ENCODE results near the gene PIGU.
A peak's percentile ranks its signal among the peaks of the same experiment; 100 is the strongest.

The PIGU gene

DNA sequence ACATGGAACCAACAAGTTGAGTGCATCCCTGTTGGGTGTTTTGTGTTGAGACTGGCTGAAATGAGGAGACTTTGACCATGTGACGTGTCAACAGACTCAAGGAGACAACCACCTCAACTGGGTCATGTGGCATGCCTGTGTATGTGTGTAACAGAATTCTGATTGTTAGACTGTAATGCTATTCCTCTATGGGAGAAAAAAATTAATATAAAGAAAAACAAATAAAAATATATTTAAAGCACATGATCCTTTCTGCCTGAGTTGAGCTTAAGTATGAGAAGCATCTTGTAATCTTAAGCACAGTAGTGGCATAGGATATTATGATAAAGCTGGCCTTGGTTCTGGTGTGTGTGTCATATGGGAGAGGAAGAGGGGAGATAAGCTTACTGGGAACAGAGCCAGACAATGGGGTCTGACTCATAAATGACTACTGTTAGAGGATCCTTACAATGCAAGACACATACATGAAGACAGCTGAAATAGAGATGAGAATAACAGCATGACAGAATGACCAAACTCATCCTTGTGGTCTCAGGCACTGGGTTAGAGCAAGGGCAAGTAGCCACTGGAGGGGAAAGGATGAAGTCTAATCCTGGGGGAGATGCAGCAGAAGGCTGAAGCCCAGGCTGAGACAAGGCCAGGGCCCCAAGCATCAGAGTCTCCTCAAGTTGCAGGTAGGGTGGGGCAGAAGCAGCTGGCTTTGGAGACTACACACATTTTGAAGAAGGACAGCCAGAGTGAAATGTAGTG lies 36.5 kb upstream of the PIGU start:
- H3K36me3 ChIP-seq (ENCODE audit: control insufficient read depth, insufficient read depth, low read length): peaks cover 59% of the 10 kb centered on the region
- WGBS, 2 experiments (ENCODE audit: insufficient coverage in 2 of 2): no CpG with 5 or more reads among the region's 1 CpG
- H3K4me1 ChIP-seq (ENCODE audit: control insufficient read depth, insufficient read depth, low read length, poor library complexity, severe bottlenecking): peaks cover 23% of the 10 kb centered on the region
- no peak overlapping the region for H3K4me3 ChIP-seq (ENCODE audit: extremely low read depth, insufficient read depth, low read length, poor library complexity, severe bottlenecking)
- no peaks in the 10 kb centered on the region for H3K9me3 ChIP-seq (ENCODE audit: control insufficient read depth, low read length)
- H3K27ac ChIP-seq (ENCODE audit: low read depth, low read length, severe bottlenecking): peak overlapping the region; percentile 74

DNA sequence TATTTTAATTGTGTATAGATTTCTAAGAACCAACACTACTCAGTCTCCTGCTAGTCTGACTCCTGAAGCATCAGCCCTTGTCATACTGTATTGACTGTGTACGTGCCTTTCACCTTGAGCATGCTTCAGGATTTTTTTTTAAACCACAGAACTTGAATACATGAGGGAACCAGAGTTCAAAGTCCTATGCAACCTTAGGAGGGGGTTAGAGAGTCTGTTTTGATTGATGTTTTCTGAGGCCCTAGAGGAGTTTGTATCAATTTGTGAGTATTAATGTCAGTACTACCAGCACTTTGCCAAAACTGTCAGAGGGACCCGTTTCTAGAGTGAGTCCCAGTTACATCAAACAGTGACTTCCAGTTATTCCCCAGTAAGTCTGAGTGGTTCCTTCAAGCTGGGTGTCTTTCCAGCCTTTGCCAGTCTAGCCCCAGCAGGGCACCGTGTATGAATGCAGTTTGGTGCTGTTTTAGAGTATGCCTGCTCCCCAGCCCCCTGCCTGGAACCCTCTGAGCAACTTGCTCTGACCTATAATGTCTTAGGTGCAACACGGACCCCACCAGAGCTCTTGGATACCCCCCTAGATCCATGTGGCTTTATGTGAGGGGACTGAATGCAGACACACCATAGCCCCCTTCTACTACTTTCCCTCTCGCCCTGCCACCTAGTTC lies 35.8 kb upstream of the PIGU start:
- no peak overlapping the region for H3K4me3 ChIP-seq (ENCODE audit: extremely low read depth, insufficient read depth, low read length, poor library complexity, severe bottlenecking)
- WGBS, 2 experiments (ENCODE audit: insufficient coverage in 2 of 2): 93 to 96% methylated on average over 2 to 3 of the region's 5 CpGs
- H3K9me3 ChIP-seq (ENCODE audit: control insufficient read depth, low read length): no peaks in the 10 kb centered on the region
- H3K4me1 ChIP-seq (ENCODE audit: control insufficient read depth, insufficient read depth, low read length, poor library complexity, severe bottlenecking): peaks cover 27% of the 10 kb centered on the region
- peaks cover 53% of the 10 kb centered on the region for H3K36me3 ChIP-seq (ENCODE audit: control insufficient read depth, insufficient read depth, low read length)
- H3K27ac ChIP-seq (ENCODE audit: low read depth, low read length, severe bottlenecking): peak overlapping the region; percentile 74

DNA sequence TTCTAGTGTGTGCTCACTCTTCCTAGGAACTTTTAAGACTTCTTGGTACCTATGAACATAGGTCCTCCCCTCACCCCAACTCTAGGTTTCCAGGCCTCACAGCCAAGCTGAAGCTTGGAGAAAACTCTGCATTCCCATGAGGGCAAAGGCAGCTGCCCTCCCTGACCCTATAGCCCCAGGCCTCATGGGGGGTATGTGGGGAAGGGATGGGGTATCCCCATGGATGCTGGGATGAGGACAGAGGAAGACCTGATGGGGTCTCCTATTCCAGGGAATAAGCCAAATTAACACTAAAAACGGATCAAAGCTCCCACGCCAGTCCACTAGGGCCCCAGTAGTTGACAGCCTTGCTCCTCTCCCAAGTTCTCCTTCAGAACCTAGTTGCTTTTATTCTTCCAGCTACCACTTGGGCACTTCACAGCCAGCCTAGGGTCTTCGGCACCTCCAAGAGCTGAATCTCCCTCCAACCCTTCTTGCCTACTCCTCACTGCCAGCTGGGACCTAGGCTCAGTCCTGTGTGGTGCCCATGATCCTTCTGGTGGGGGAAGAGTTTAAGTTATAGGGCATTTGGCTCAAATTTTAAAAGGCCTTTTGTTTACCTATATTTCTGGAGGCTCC lies 35.0 kb upstream of the PIGU start:
- 93 to 100% methylated on average over 2 to 3 of the region's 3 CpGs for WGBS, 2 experiments (ENCODE audit: insufficient coverage in 2 of 2)
- Histone ChIP-seq H3K4me1 (ENCODE audit: control insufficient read depth, insufficient read depth, low read length, poor library complexity, severe bottlenecking) (peaks cover 27% of the 10 kb centered on the region), H3K27ac (ENCODE audit: low read depth, low read length, severe bottlenecking) (no peak overlapping the region), H3K4me3 (ENCODE audit: extremely low read depth, insufficient read depth, low read length, poor library complexity, severe bottlenecking) (no peak overlapping the region), H3K9me3 (ENCODE audit: control insufficient read depth, low read length) (no peaks in the 10 kb centered on the region), H3K36me3 (ENCODE audit: control insufficient read depth, insufficient read depth, low read length) (peaks cover 49% of the 10 kb centered on the region)

DNA sequence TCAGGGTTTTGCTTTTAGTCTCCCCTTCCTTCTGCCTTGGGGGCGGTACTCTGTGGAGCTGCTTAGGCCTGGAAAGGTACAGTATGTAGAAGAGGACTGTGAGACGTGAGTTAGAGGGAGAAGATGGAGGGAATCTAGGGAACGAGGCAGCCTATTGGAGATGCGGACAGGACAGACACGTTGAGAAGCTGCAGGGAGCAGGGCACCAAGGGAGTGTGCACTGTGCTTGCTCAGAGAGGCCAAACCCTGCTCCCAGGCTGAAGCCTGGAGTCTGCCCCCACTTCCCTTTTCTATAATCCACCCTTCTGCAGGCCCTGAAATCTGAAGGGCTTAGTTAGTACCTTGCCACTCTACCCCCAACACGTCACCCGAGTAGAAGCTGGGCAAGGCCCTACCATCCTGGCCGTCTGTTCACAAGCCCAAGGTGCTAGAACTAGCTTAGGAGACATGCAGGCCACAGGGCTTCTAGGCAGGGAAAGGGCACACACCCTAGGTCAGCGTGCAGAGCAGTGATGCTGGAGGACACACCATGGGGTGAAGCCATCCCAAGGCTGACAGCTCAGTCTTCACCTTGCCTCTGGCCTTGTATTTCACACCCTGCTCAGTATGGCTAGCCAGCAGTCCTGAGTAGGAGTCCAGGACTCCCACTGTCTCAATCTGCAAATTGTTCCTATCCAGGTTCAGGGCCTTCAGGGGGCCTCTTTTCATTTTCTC lies 34.1 kb upstream of the PIGU start:
- Histone ChIP-seq H3K4me1 (ENCODE audit: control insufficient read depth, insufficient read depth, low read length, poor library complexity, severe bottlenecking) (peaks cover 33% of the 10 kb centered on the region), H3K27ac (ENCODE audit: low read depth, low read length, severe bottlenecking) (no peak overlapping the region), H3K9me3 (ENCODE audit: control insufficient read depth, low read length) (no peaks in the 10 kb centered on the region), H3K36me3 (ENCODE audit: control insufficient read depth, insufficient read depth, low read length) (peaks cover 44% of the 10 kb centered on the region), H3K4me3 (ENCODE audit: extremely low read depth, insufficient read depth, low read length, poor library complexity, severe bottlenecking) (no peak overlapping the region)
- 88 to 90% methylated on average over 8 to 9 of the region's 9 CpGs for WGBS, 2 experiments (ENCODE audit: insufficient coverage in 2 of 2)

GRCh38 chr20:34710568-34710839 lies 33.6 kb upstream of the PIGU start:
- Histone ChIP-seq H3K9me3 (ENCODE audit: control insufficient read depth, low read length) (no peaks in the 10 kb centered on the region), H3K27ac (ENCODE audit: low read depth, low read length, severe bottlenecking) (no peak overlapping the region), H3K36me3 (ENCODE audit: control insufficient read depth, insufficient read depth, low read length) (peaks cover 43% of the 10 kb centered on the region), H3K4me3 (ENCODE audit: extremely low read depth, insufficient read depth, low read length, poor library complexity, severe bottlenecking) (peak overlapping the region; percentile 53), H3K4me1 (ENCODE audit: control insufficient read depth, insufficient read depth, low read length, poor library complexity, severe bottlenecking) (peaks cover 39% of the 10 kb centered on the region)

GRCh38 chr20:34709831-34710567 lies 33.1 kb upstream of the PIGU start:
- peaks cover 38% of the 10 kb centered on the region for H3K36me3 ChIP-seq (ENCODE audit: control insufficient read depth, insufficient read depth, low read length)
- peaks cover 44% of the 10 kb centered on the region for H3K4me1 ChIP-seq (ENCODE audit: control insufficient read depth, insufficient read depth, low read length, poor library complexity, severe bottlenecking)
- H3K27ac ChIP-seq (ENCODE audit: low read depth, low read length, severe bottlenecking): peak overlapping the region; percentile 79
- H3K4me3 ChIP-seq (ENCODE audit: extremely low read depth, insufficient read depth, low read length, poor library complexity, severe bottlenecking): peak overlapping the region; percentile 53
- H3K9me3 ChIP-seq (ENCODE audit: control insufficient read depth, low read length): no peaks in the 10 kb centered on the region
- 5 to 6% methylated on average over 35 to 57 of the region's 61 CpGs for WGBS, 2 experiments (ENCODE audit: insufficient coverage in 2 of 2)

- Histone ChIP-seq H3K9me3 (ENCODE audit: control insufficient read depth, low read length) (no peaks in the 10 kb centered on the region), H3K4me3 (ENCODE audit: extremely low read depth, insufficient read depth, low read length, poor library complexity, severe bottlenecking) (peak overlapping the region; percentile 53), H3K27ac (ENCODE audit: low read depth, low read length, severe bottlenecking) (peak overlapping the region; percentile 79), H3K36me3 (ENCODE audit: control insufficient read depth, insufficient read depth, low read length) (peaks cover 32% of the 10 kb centered on the region), H3K4me1 (ENCODE audit: control insufficient read depth, insufficient read depth, low read length, poor library complexity, severe bottlenecking) (peaks cover 44% of the 10 kb centered on the region)
- WGBS, 2 experiments (ENCODE audit: insufficient coverage in 2 of 2): 2 to 8% methylated on average over 44 to 49 of the region's 64 CpGs
These were observed 32.3 kb upstream of the PIGU start for GRCh38 chr20:34709044-34709830.

DNA sequence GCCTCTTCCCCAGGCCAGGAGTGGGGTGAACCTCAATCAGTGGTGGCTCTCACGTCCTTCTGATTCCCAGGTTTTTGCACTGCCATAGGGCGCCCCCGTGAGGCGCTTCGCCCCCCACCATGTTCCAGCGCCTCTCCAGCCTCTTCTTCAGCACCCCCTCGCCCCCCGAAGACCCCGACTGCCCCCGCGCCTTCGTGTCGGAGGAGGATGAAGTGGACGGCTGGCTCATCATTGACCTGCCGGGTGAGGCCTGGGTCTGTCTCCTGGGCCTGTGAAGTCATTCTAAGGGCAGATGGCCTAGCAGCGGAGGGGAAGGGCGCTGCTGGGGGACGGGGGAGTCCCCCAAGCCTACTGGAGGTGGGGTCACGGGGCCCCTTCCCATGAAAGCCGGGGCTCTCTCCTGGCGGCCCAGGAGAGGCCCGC lies 31.7 kb upstream of the PIGU start:
- peak overlapping the region; percentile 53 for H3K4me3 ChIP-seq (ENCODE audit: extremely low read depth, insufficient read depth, low read length, poor library complexity, severe bottlenecking)
- H3K36me3 ChIP-seq (ENCODE audit: control insufficient read depth, insufficient read depth, low read length): peaks cover 30% of the 10 kb centered on the region
- H3K4me1 ChIP-seq (ENCODE audit: control insufficient read depth, insufficient read depth, low read length, poor library complexity, severe bottlenecking): peaks cover 38% of the 10 kb centered on the region
- peak overlapping the region; percentile 79 for H3K27ac ChIP-seq (ENCODE audit: low read depth, low read length, severe bottlenecking)
- H3K9me3 ChIP-seq (ENCODE audit: control insufficient read depth, low read length): no peaks in the 10 kb centered on the region
- 15% methylated on average over 7 to 11 of the region's 22 CpGs for WGBS, 2 experiments (ENCODE audit: insufficient coverage in 2 of 2)

DNA sequence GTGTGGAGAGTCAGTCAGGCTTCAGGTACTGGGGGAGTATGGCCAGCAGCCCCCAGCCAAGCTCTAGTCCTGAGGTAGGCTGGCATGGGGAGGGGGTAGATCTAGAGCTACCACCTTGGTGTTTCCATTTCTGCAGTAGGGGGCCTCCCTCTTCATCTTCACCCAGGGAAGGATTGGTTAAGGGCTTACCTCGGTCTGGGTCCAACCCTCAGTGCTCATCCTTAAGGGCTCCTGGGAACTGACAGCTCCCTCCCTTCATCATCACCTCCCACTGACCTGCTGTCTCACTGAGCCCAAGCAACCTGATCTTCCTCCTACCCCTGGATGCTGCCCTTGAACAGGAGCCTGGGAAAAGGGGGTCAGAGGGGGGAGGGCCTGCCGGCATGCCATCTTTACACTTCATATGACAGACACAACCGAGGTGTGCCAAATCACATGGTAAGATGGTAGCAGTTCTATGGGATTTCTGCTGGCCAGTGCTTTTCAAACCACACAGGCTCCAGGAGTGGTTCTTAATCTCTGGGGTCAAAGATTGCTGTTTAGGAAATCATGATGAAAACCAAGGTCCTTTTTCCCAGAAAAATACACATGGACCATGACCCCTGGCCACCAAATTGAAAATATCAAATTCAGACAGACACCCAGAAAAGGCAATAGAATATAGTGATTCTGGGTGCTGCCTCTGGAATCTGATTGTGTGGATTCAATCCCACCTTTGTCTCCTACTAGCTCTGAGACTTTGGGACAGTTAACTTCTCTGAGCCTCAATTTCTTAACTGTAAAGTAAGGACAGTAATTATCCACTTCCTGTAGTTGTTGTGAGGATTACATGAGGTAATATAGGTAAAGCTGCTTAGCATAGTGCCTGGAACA lies 30.3 kb upstream of the PIGU start:
- Histone ChIP-seq H3K4me1 (ENCODE audit: control insufficient read depth, insufficient read depth, low read length, poor library complexity, severe bottlenecking) (peaks cover 27% of the 10 kb centered on the region), H3K36me3 (ENCODE audit: control insufficient read depth, insufficient read depth, low read length) (peaks cover 18% of the 10 kb centered on the region), H3K9me3 (ENCODE audit: control insufficient read depth, low read length) (no peaks in the 10 kb centered on the region), H3K4me3 (ENCODE audit: extremely low read depth, insufficient read depth, low read length, poor library complexity, severe bottlenecking) (no peak overlapping the region), H3K27ac (ENCODE audit: low read depth, low read length, severe bottlenecking) (no peak overlapping the region)
- 78 to 83% methylated on average over 1 to 2 of the region's 3 CpGs for WGBS, 2 experiments (ENCODE audit: insufficient coverage in 2 of 2)
